Heart right ventricle (tissue), 16 donors: ENCODE measurements around the gene PCSK5. TPM values are rescaled to one million over a fixed set of nuclear protein-coding genes. Genes with fewer than 3 reads are reported as not detected.
"Not testable (repeated sequence)": the region's sequence is repeated elsewhere in the genome, so short reads cannot be mapped to it uniquely, and the experiment has no call there.

Source experiments
- ATAC-seq, 8 donors: fragments of 200-7000 bp; cut with Tn5 transposase; one replicate each; pipeline ENCODE4 v1.9.1; 2020; ENCODE audit warnings: mild to moderate bottlenecking in 8 of 8, moderate library complexity in 8 of 8, moderate number of reproducible peaks in 1 of 8
- DNase-seq, 2 donors: peaks; one replicate each; pipeline ENCODE4 v3.0.0-alpha.2; 2020
- H3K27ac ChIP-seq, 10 donors: fragments of 200-600 bp; sonication (generic) in 2 of 10; one replicate each; pipeline versions ENCODE4 v1.5.0 to v1.8.0; 2020 to 2022; ENCODE audit warnings: mild to moderate bottlenecking in 3 of 10
- H3K27me3 ChIP-seq, 7 donors: fragments of 200-600 bp; one replicate each; pipeline ENCODE4 v1.8.0; 2021 to 2022; ENCODE audit warnings: mild to moderate bottlenecking in 2 of 7
- H3K36me3 ChIP-seq, 9 donors: fragments of 200-600 bp; sonication (generic) in 1 of 9; one replicate each; pipeline versions ENCODE4 v1.5.0 to v1.8.0; 2020 to 2022; ENCODE audit warnings: mild to moderate bottlenecking in 2 of 9
- H3K4me1 ChIP-seq, 9 donors: fragments of 200-600 bp; sonication (generic) in 1 of 9; one replicate each; pipeline versions ENCODE4 v1.5.0 to v1.8.0; 2020 to 2022; ENCODE audit warnings: mild to moderate bottlenecking in 4 of 9
- H3K4me3 ChIP-seq, 10 donors: fragments of 200-600 bp; sonication (generic) in 2 of 10; one replicate each; pipeline versions ENCODE4 v1.5.0 to v1.8.0; 2020 to 2022; ENCODE audit warnings: mild to moderate bottlenecking in 7 of 10, moderate library complexity in 2 of 10
- H3K9me3 ChIP-seq, 11 donors: fragments of 200-600 bp in 10 of 11; sonication (generic) in 2 of 11; one replicate each; pipeline versions ENCODE4 v1.5.0 to v1.8.0; 2013 to 2022; ENCODE audit warnings: mild to moderate bottlenecking in 2 of 11, control low read depth in 1 of 11, moderate library complexity in 1 of 11
- CTCF ChIP-seq, 9 donors: fragments of 200-600 bp; sonication (generic) in 2 of 9; IDR thresholded peaks; one replicate each; pipeline versions ENCODE4 v1.5.0 to v1.8.0; 2021 to 2022; ENCODE audit warnings: antibody characterized with exemption in 9 of 9, mild to moderate bottlenecking in 5 of 9, moderate library complexity in 1 of 9
- WGBS, 2 donors: extraction: QIAGEN DNeasy Blood & Tissue Kit; methylation state at CpG; one replicate each; pipeline ENCODE4 v1.1.7; 2013; ENCODE audit warnings: inconsistent platforms in 1 of 2; 5-methylcytosine and 5-hydroxymethylcytosine counted together
- intact Hi-C, 10 donors: fragments of 100-400 bp; cut with DNase I; formaldehyde crosslinking; loops; one replicate each; pipeline versions ENCODE4 v1.11.1 to v1.14.2; 2022
- polyA plus RNA-seq, 2 donors: library from polyadenylated mRNA; stranded (reverse); fragments of 200-250 nt; gene quantifications; one replicate each; pipeline ENCODE4 v1.2.3, GENCODE V29; 2013
- total RNA-seq, 10 donors: library from RNA; stranded (reverse); fragmentation: NEBNext Ultra II Directional in 3 of 10; extraction: Animal tissue kit (Norgen Biotek cat#: 25700) in 3 of 10; gene quantifications; one replicate each; pipeline versions ENCODE4 v1.2.1 to v1.2.4, GENCODE V29; 2021 to 2023
- donor health status: Arrhythmogenic right ventricular cardiomyopathy.
- donor health status: ischemic (EF 13 %, LVEDD 7.1; RV severe dilation, severe dysfunction).
- donor health status: healthy with polysubstance abuse.
- donor health status: DM: no; HTN: yes; CAD: no.
- donor health status: DM: no; HTN: no; CAD: no.
- donor health status: ischemic (EF 25% LVEDD 6.9; RV normal size, moderate dysfunction).
- donor health status: ischemic (EF 25% LVEDD 5.7; RV mildly dilated, moderate dysfunction).
- donor health status: healthy.
- donor health status: DM: yes; HTN: yes; CAD: no.
- donor health status: Ischemic cardiomyopathy.
- donor health status: ischemic (EF 35%, LVEDD 5.7; RV mildly dilated, moderate dysfunction).
- donor health status: nonischemic (EF 11% LVEDD 7.7; RV severe dilation, severe dysfunction).
- donor health status: DM: yes; HTN: yes; CAD: no.
- donor health status: PGD.
- donor health status: ischemic (EF 29% LVEDD 5.4; RV normal size, mild dysfunction).
- donor health status: nonischemic (EF 23%, LVEDD 6.1; RV moderate dilation, normal function).

PCSK5 gene
- total and polyA plus RNA-seq, 12 donors: 1.8 to 8.3 (median 5.7) TPM

- 42 to 47% methylated on average over 14 of the region's 14 CpGs for WGBS, 2 donors
- peak; percentile 25 to 40 for DNase-seq
These were observed 407.3 kb downstream of the PCSK5 start for GRCh38 chr9:76297721-76298239.

GRCh38 chr9:76298521-76299144 lies 408.2 kb downstream of the PCSK5 start:
- DNase-seq (no peak), ATAC-seq (peak in 3 of 8 donors; percentile 30 to 36 (median 31))
- Histone ChIP-seq H3K27ac (peak overlapping the region in 4 of 10 donors; percentile 41 to 63 (median 52)), H3K4me1 (peaks cover 0 to 16% (median 0%) of the 10 kb centered on the region in 9 donors), H3K9me3 (no peaks in the 10 kb centered on the region), H3K4me3 (no peak overlapping the region), H3K36me3 (no peaks in the 10 kb centered on the region), H3K27me3 (peaks cover 0 to 9% (median 0%) of the 10 kb centered on the region in 7 donors)
- intact Hi-C loops: loop anchor here in 6 of 10 donors (5.0 to 10.0 kb wide), 6 partner anchors 76 to 1094 kb away; partner anchors contain the start of gene PCSK5 (in 1 of the 6)
- 33 to 44% methylated on average over 3 of the region's 3 CpGs for WGBS, 2 donors
- TF ChIP-seq CTCF (IDR thresholded peaks at IDR 0.05): no peak

More at GRCh38 chr9:76297721-76298239, 407.3 kb downstream of the PCSK5 start:
- peaks cover 0 to 20% (median 0%) of the 10 kb centered on the region in 9 donors for H3K4me1 ChIP-seq
- H3K4me3 ChIP-seq: peak overlapping the region in 3 of 10 donors; percentile 3 to 22 (median 7)
- intact Hi-C loops: loop anchor here in 6 of 10 donors (5.0 to 10.0 kb wide), 6 partner anchors 75 to 1093 kb away; partner anchors contain the start of gene PCSK5 (in 1 of the 6)
- no peaks in the 10 kb centered on the region for H3K36me3 ChIP-seq
- TF ChIP-seq CTCF (IDR thresholded peaks at IDR 0.05): no peak
- H3K27ac ChIP-seq: peak overlapping the region in 9 of 10 donors; percentile 4 to 63 (median 41)
- peak; percentile 73 to 86 (median 81) for ATAC-seq
- H3K9me3 ChIP-seq: no peaks in the 10 kb centered on the region
- peaks cover 0 to 9% (median 0%) of the 10 kb centered on the region in 7 donors for H3K27me3 ChIP-seq

GRCh38 chr9:76302543-76302942 lies 412.1 kb downstream of the PCSK5 start:
- intact Hi-C loops: loop anchor here in 8 of 10 donors (5.0 to 10.0 kb wide), 10 partner anchors 85 to 1108 kb away; partner anchors contain the start of gene PCSK5 (in 1 of the 8)
- no peak for DNase-seq
- Histone ChIP-seq H3K36me3 (no peaks in the 10 kb centered on the region), H3K27ac (no peak overlapping the region), H3K9me3 (no peaks in the 10 kb centered on the region), H3K4me1 (peaks cover 0 to 11% (median 0%) of the 10 kb centered on the region in 9 donors), H3K4me3 (no peak overlapping the region), H3K27me3 (peaks cover 0 to 12% (median 5%) of the 10 kb centered on the region in 7 donors)
- ATAC-seq: no peak
- no peak for TF ChIP-seq CTCF (IDR thresholded peaks at IDR 0.05)
- 80 to 82% methylated on average over 3 of the region's 3 CpGs for WGBS, 2 donors

GRCh38 chr9:76302947-76303550 lies 412.6 kb downstream of the PCSK5 start:
- H3K4me3 ChIP-seq: no peak overlapping the region
- ATAC-seq (peak in 4 of 8 donors; percentile 31 to 67 (median 48)), DNase-seq (no peak)
- no peaks in the 10 kb centered on the region for H3K9me3 ChIP-seq
- TF ChIP-seq CTCF (IDR thresholded peaks at IDR 0.05): peak; percentile 62 to 80 (median 77)
- intact Hi-C loops: loop anchor here in 8 of 10 donors (5.0 to 10.0 kb wide), 10 partner anchors 86 to 1108 kb away; partner anchors contain the start of gene PCSK5 (in 1 of the 8)
- H3K4me1 ChIP-seq: peaks cover 0 to 7% (median 0%) of the 10 kb centered on the region in 9 donors
- H3K36me3 ChIP-seq: no peaks in the 10 kb centered on the region
- no peak overlapping the region for H3K27ac ChIP-seq
- whole genome bisulfite sequencing, 2 donors: 24 to 25% methylated on average over 3 of the region's 3 CpGs
- H3K27me3 ChIP-seq: peaks cover 0 to 12% (median 5%) of the 10 kb centered on the region in 7 donors

GRCh38 chr9:76307047-76307446 lies 416.6 kb downstream of the PCSK5 start:
- intact Hi-C loops: loop anchor here in 6 of 10 donors (10.0 kb wide), 6 partner anchors 92 to 1112 kb away; partner anchors contain the start of gene PCSK5 (in 1 of the 6)

More at GRCh38 chr9:76307047-76307446, 416.6 kb downstream of the PCSK5 start:
- not testable (repeated sequence) for ATAC-seq, H3K27ac ChIP-seq, H3K4me1 ChIP-seq, H3K9me3 ChIP-seq, DNase-seq, H3K4me3 ChIP-seq, H3K36me3 ChIP-seq
- peaks cover 0 to 14% (median 6%) of the 10 kb centered on the region in 7 donors for H3K27me3 ChIP-seq
- 25 to 33% methylated on average over 6 of the region's 7 CpGs for WGBS, 2 donors
